ENCODE data around the gene GSN. TPM values are rescaled to one million over a fixed set of nuclear protein-coding genes. Genes with fewer than 3 reads are reported as not detected.

GSN gene
- total RNA-seq, 2 donors from 2014 or later: 328 to 753 TPM

DNA sequence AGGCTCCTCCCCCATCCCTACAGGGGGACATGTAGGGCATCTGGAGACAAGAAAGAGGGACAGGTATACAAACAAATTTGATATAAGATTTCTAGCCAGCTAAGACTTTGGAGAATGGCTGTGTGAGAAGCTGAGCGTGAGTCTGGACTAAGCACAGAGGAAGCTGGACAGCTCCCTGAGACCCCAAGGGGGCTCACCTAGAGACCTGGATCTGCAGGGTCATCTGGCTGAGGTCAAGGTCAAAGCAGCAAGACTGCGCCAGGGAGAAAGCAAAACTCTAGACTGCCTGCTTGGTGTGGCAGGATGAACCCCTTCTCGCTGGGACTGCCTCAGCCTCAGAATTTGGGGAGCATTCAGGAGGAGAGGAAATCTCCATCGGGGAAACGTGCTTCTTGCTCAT, 8.0 kb upstream of the GSN start:
- WGBS, 2 donors: 70 to 78% methylated on average over 5 of the region's 5 CpGs
- H3K27ac ChIP-seq: no peak overlapping the region
- DNase-seq (no peak), ATAC-seq (no peak)
- no peaks in the 10 kb centered on the region for H3K36me3 ChIP-seq (replicated peaks in 1 of 2; ENCODE audit: insufficient read depth in 1 of 2, low read depth in 2 of 2)
- H3K4me3 ChIP-seq: no peak overlapping the region
- TF ChIP-seq, protein P1, sequence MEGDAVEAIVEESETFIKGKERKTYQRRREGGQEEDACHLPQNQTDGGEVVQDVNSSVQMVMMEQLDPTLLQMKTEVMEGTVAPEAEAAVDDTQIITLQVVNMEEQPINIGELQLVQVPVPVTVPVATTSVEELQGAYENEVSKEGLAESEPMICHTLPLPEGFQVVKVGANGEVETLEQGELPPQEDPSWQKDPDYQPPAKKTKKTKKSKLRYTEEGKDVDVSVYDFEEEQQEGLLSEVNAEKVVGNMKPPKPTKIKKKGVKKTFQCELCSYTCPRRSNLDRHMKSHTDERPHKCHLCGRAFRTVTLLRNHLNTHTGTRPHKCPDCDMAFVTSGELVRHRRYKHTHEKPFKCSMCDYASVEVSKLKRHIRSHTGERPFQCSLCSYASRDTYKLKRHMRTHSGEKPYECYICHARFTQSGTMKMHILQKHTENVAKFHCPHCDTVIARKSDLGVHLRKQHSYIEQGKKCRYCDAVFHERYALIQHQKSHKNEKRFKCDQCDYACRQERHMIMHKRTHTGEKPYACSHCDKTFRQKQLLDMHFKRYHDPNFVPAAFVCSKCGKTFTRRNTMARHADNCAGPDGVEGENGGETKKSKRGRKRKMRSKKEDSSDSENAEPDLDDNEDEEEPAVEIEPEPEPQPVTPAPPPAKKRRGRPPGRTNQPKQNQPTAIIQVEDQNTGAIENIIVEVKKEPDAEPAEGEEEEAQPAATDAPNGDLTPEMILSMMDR (IDR thresholded peaks at IDR 0.05): no peak
- TF ChIP-seq POLR2A (IDR thresholded peaks at IDR 0.05): no peak
- H3K9me3 ChIP-seq: no peaks in the 10 kb centered on the region
- no peaks in the 10 kb centered on the region for H3K4me1 ChIP-seq
- intact Hi-C loops (cut with DNase I): loop anchor here (10.0 kb wide), 1 partner anchor 45 kb away; no protein-coding TSS in a partner anchor
- no peaks in the 10 kb centered on the region for H3K27me3 ChIP-seq

DNA sequence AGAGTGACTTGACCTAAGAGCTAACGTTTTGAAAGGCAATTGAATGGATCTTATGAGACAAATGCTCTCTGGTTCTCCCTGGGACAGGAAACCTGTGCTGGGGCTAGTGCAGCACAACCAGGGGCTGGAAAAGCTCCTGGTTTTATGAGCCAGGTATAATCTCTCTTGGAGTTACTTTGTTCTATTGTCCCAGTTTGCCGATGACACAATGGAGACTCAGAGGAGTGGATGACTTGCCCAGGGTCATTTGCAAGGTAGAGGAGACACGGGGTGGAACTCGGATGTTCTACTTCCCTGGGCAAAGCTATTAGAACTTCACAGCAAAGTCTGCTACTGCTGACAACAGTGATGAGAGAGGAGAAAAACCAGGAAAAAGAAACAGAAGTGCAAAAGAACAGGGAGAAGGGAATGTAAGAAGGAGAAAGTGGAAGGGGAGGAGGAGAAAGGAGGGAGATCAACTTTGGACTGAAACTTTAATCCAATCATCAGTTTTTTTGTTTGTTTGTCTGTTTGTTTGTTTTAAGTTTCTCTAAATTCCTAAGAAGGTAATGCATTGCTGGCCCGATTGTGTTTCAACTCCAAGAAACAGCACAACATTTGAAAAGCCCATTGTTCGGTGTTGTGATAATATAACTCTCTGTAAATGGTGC, 7.4 kb upstream of the GSN start:
- Histone ChIP-seq H3K4me1 (no peaks in the 10 kb centered on the region), H3K36me3 (replicated peaks in 1 of 2; ENCODE audit: insufficient read depth in 1 of 2, low read depth in 2 of 2) (no peaks in the 10 kb centered on the region), H3K9me3 (no peaks in the 10 kb centered on the region), H3K27ac (no peak overlapping the region), H3K27me3 (no peaks in the 10 kb centered on the region), H3K4me3 (no peak overlapping the region)
- no peak for DNase-seq
- intact Hi-C loops (cut with DNase I): loop anchor here (10.0 kb wide), 1 partner anchor 46 kb away; no protein-coding TSS in a partner anchor
- no peak for TF ChIP-seq POLR2A (IDR thresholded peaks at IDR 0.05)
- TF ChIP-seq, protein P1 (IDR thresholded peaks at IDR 0.05): no peak
- WGBS, 2 donors: 48 to 54% methylated on average over 6 of the region's 6 CpGs
- ATAC-seq: no peak

DNA sequence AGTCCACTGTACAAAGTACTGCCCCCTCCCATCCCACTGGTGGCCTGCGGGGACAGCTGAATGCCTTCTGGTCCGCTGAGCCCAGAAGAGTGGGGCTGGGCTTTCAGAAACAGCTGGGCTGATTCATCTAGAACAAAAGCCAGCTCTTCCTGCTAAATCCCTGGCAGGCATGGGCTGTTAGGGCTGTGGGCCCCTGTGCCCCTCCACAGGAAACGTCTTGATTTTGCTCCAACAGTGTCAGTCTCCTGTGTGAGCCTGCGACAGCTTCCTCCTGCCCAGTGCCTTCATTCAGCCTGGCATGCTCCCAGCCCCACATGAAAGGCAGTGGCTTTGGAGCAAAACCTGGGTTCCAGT, 6.9 kb upstream of the GSN start:
- ATAC-seq (no peak), DNase-seq (no peak)
- Histone ChIP-seq H3K4me1 (no peaks in the 10 kb centered on the region), H3K9me3 (no peaks in the 10 kb centered on the region), H3K27me3 (no peaks in the 10 kb centered on the region), H3K36me3 (replicated peaks in 1 of 2; ENCODE audit: insufficient read depth in 1 of 2, low read depth in 2 of 2) (no peaks in the 10 kb centered on the region), H3K27ac (no peak overlapping the region), H3K4me3 (no peak overlapping the region)
- no peak for TF ChIP-seq POLR2A (IDR thresholded peaks at IDR 0.05)
- TF ChIP-seq, protein P1 (IDR thresholded peaks at IDR 0.05): no peak
- intact Hi-C loops (cut with DNase I): loop anchor here (10.0 kb wide), 1 partner anchor 46 kb away; no protein-coding TSS in a partner anchor
- 43 to 87% methylated on average over 3 to 4 of the region's 4 CpGs for WGBS, 2 donors

DNA sequence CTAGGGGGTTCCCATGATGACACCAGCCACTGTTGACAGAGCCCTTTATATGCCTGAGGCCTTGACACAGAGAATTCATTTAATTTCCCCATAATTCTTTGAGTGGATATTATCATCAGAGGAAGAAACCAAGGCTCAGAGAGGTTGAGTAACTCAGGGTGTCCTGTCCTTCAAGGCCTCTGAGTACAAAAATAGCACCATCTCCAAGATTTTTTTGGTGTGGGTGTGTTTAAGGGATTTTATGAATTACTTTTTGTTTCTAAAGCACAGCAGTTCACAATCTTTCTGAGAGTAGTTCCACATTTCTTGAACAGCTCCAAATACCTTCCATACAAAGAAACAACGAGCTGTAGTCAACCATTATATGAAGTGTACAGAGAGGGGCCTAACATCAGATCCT, 6.2 kb upstream of the GSN start:
- Histone ChIP-seq H3K27me3 (no peaks in the 10 kb centered on the region), H3K4me1 (no peaks in the 10 kb centered on the region), H3K9me3 (no peaks in the 10 kb centered on the region), H3K36me3 (replicated peaks in 1 of 2; ENCODE audit: insufficient read depth in 1 of 2, low read depth in 2 of 2) (no peaks in the 10 kb centered on the region), H3K27ac (no peak overlapping the region), H3K4me3 (no peak overlapping the region)
- 68 to 77% methylated on average over 1 of the region's 1 CpG for WGBS, 2 donors
- DNase-seq: no peak
- intact Hi-C loops (cut with DNase I): loop anchor here (10.0 kb wide), 1 partner anchor 47 kb away; no protein-coding TSS in a partner anchor
- TF ChIP-seq, protein P1 (IDR thresholded peaks at IDR 0.05): no peak
- no peak for TF ChIP-seq POLR2A (IDR thresholded peaks at IDR 0.05)
- ATAC-seq: no peak

DNA sequence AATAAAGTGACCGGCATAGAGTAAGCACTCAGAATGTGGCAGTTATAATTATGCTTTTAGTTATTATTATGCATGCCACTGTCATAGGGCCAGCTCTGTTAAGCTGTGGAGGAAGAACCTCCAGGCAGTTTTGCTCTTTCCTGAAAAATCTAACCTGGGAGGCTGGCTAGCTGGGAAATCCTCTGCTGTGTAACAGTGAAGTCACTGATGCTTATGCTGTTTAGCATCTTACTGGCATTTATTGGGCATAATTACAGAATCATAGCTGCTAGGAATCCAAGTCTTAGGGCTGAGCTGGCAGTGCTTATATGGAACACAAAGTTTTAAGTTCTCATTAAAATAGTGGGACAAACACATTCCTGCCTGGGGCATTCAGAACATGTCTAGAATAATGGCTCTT, 5.5 kb upstream of the GSN start:
- Histone ChIP-seq H3K9me3 (no peaks in the 10 kb centered on the region), H3K4me1 (peaks cover 3% of the 10 kb centered on the region), H3K27ac (no peak overlapping the region), H3K36me3 (replicated peaks in 1 of 2; ENCODE audit: insufficient read depth in 1 of 2, low read depth in 2 of 2) (no peaks in the 10 kb centered on the region), H3K27me3 (no peaks in the 10 kb centered on the region), H3K4me3 (no peak overlapping the region)
- intact Hi-C loops (cut with DNase I): loop anchor here (10.0 kb wide), 1 partner anchor 48 kb away; no protein-coding TSS in a partner anchor
- ATAC-seq: no peak
- no peak for DNase-seq
- TF ChIP-seq, protein P1 (IDR thresholded peaks at IDR 0.05): no peak
- TF ChIP-seq POLR2A (IDR thresholded peaks at IDR 0.05): no peak
- 92 to 96% methylated on average over 1 of the region's 1 CpG for WGBS, 2 donors
